T-helper 22 cell (primary cell): ENCODE results near the gene GDPD4.

Source experiments
- DNase-seq: peaks from one replicate; pipeline ENCODE4 v3.0.0-alpha.2; 2020; ENCODE audit warnings: low read depth

GDPD4 gene

GRCh38 chr11:77299528-77299993, 1.9 kb downstream of the GDPD4 start:
- DNase-seq: no peak

DNA sequence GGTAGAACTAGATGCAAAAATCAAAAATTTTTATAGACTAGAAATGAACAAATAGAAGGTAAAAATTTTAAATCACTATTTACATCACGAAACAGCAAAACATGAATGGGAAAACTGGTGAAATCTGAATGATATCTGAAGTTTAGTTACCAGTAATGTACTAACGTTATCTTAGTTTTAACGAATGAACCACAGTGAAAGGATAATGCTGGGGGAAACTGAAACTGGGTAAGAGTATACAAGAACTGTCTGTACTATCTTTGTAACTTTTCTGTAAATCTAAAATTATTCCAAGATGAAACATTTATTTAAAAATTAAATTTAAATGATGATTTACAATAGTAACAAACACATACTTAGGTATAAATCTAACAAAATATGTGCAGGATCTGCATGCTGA, 7.4 kb downstream of the GDPD4 start:
- DNase-seq: no peak

DNA sequence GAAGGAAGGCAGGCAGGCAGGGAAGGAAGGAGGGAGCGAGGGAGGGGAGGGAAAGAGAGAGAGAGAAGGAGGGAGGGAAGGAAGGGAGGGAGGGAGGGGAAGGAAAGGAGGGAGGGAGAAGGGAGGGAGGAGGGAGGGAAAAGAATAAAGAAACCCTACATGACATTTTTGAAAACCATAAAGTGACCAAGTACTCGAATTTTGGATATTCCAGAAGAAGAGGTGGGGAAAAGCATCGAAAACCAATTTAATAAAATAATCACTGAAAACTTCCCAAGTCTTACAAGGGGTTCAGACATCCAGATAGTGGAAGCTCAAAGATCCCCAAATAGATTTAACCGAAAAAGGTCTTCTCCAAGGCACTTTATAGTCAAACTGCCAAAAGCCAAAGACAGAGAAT, 11.7 kb downstream of the GDPD4 start:
- no peak for DNase-seq

GRCh38 chr11:77287615-77288273, 13.7 kb downstream of the GDPD4 start:
- DNase-seq: no peak

DNA sequence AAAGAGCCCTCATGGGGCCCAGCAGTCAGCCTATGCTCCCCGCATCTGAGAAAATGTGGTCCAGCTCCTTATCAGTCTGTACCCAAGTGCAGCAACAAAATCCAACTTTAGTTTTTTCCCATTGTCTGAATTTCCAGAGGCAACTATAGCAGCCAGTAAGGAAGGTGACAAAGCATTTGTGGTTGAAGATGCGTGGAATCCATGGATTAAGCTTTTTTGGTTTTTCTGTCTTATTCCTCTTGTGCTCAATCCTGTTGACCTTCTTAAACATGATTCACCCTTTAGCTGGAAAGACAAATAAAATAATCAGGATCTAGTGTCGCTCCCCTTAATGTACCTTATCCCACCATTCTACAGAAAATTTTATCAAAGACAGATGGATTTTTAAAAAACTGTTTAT, 14.3 kb downstream of the GDPD4 start:
- DNase-seq: no peak

- DNase-seq: no peak
Observed at GRCh38 chr11:77284476-77285468, 16.7 kb downstream of the GDPD4 start.

DNA sequence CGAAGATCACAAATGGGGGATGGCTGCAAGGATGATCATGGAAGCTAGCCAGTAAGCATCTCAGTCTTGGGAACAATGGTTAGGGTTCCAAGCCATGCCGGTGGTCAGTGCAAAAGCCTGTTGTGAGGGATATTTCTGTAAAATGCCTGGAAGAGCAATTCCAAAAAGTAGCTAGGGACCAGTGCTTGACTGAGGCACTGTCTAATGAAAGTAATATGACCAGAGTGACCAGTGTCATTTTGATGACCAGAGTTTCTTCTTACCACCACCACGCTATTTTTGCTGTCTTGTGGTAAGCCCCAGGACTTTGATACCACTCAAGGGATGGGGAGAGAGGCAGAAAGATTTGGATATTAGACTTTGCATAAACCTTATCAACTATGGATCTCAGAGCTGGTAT, 18.4 kb downstream of the GDPD4 start:
- DNase-seq: no peak

DNA sequence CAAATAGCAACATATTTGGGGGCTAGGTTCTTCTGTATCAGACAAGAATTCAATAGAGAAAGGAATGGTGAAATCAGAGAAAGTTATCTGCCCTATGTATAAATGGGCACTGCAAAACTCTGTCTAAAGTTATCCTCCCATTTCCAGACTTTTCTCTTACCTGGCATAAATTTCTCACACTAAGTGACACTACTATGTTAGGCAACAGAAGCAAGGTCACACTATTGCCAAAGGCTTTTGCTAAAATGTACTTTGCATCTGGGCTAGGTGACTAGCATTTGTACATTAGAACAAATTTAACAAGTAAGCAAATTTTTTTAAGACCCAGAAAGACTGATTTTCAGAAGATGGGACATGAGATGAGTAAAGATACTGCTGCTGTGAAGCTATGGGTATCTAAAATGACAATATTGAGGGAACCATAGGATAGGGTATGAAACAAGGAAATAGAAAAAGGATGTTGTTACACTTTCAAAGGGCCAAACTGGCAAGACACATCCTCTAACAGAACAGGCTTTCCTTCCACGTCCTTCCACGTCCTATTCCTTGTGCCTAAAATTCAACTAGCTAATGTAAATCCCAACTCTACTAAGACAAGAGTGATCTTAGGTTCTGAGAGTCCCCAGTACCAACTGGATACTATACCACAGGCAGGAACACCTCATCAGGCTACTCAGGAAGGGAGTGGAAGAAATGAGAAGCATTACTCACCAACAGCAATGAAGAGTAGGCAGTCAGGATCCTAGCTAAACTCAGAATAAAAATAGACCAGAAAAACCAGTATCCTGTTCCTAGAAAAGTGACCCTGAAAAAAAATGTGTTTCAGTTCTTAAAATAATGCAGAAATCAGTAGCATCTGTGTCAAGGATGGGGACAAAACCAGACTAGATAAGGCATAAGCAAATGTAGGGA, 22.6 kb downstream of the GDPD4 start:
- DNase-seq: no peak

GRCh38 chr11:77276271-77276670, 25.2 kb downstream of the GDPD4 start:
- no peak for DNase-seq

- DNase-seq: no peak
Observed at GRCh38 chr11:77270921-77271320, 30.6 kb downstream of the GDPD4 start.

DNA sequence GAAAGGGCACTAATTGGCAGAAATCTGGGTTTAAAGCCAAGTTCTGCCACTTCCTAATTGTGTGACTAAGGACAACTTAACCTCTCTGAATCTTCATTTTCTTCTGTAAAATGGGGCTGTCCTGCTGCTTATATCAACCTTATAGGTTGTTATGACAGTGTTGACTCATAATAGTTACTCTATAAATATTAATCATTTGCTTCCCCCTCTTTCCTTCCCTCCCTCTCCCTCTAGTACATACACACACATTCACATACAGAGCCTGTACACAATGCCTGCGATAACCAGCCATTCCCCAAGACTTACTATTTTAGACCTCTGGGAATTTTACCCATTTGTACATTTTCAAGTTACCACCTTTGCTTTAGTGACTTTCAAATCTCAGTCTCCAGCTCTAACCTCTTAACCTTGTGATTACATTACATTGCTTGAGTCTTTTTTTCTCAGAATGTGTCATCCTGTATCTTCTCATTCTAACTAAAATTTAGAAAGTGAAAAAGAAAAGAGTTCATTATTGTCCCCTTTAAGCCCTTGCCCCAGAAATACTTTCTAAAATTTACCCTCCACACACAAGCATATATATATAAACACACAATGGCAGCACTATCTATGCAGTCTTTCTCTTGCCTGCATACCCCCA, 31.9 kb downstream of the GDPD4 start:
- no peak for DNase-seq

DNA sequence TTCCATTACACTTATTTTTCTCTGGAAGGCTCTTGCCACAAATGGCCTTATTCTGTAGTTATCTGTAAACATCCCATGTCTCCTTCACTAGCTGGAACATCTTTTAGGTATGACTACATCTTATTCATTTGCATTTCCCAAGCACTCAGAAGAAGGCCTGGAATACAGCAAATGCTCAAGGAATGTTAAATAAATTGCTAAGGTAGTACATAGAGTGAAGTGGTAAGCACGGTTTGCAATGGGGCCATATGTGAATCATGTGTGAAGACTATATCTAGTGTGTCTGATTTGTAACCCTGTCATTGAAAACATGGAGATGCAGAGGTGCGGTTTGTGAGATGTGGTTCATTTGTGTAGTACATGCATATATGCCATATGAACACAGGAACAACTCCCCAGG, 33.5 kb downstream of the GDPD4 start:
- DNase-seq: no peak

DNA sequence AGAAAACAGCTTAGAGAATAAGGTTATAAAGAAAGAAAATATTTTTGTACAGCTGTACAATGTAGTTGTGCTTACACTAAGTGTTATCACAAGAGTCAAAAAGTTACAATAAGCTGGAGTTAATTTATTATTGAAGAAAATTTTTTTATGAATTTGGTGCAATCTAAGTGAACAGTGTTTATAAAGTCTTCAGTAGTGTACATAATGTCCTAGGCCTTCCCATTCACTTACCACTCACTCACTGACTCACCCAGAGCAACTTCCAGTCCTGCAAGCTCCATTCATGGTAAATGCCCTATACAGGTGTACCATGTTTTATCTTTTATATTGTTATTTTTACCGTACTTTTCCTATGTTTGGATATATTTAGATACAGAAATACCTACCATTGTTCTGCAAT, 34.7 kb downstream of the GDPD4 start:
- no peak for DNase-seq

DNA sequence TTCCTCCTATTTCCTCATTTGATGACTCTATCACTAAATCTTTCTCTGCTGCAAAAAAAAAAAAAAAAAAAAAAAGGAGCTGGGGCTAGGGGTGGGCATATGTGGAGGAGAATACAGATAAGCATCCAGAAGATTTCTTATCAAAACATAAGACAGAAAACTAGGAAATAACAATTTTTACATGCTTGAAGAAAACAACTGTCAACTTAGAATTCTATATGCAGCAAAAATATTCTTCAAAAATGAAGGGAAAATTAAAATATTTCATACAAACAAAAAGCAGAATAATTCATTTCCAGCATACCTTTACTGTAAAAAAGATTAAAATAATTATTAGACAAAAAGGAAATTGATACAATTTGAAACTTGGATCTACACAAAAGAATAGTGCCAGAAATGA, 38.7 kb downstream of the GDPD4 start:
- no peak for DNase-seq

- DNase-seq: no peak
Observed at GRCh38 chr11:77259641-77260040, 41.8 kb downstream of the GDPD4 start.

- DNase-seq: no peak
Observed at GRCh38 chr11:77253690-77254089, 47.8 kb downstream of the GDPD4 start.

- no peak for DNase-seq
Observed at GRCh38 chr11:77252555-77253270, 48.8 kb downstream of the GDPD4 start.

DNA sequence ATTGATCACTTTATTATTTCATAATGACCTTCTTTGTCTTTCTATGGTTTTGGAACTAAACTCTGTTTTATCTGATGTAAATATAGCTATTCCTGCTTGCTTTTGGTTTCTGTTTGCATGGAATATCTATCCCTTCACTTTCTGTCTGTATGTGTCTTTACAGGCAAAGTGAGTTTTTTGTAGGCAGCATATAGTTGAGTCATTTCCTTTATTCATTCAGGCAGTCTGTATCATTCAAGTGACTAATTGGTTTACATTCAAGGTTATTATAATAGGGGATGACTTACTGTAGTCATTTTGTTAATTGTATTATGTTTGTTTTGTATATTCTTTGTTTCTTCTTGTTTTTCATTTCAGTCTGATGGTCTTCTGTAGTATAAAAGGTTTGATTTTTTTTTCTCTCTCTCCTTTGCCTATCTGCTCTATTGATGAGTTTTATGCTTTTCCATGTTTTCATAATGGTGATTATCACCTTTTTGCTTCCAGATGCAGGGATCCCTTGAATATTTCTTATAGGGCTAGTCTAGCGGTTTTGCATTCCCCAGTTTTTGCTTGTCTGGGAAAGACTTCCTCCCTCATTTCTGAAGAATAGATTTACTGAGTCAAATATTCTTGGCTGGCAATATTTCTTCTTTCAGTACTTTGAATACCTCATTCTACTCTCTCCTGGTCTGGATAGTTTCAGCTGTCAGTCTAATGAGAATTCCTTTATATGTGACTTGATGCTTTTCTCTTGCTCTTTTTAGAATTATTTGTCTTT, 50.4 kb downstream of the GDPD4 start:
- no peak for DNase-seq

DNA sequence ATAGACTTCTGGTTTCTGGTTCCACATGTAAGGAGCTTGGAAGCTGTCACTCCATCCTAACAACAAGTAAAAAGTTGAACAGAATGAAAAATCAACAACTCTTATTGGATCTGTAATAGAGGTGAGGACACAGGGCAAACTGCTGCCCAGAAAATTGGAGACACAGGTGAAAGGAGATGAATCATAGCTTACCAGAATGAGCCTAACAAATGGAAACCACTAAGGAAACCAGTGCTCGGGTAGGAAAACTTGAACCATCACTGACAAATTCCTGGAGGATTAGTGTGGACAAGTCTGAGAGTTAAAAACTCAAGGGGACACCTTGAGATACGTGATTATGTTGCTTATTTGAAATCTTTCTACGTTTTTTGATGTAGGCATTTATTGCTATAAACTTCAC, 52.1 kb downstream of the GDPD4 start:
- DNase-seq: no peak
